Hematopoietic multipotent progenitor cell treated with erythropoietin and hydrocortisone succinate and interleukin-3 and kit ligand, for 17 days (in vitro differentiated cells): ENCODE measurements around the gene AP2A2.
"Not testable (repeated sequence)": the region's sequence is repeated elsewhere in the genome, so short reads cannot be mapped to it uniquely, and the experiment has no call there.

Source experiments
- DNase-seq: peaks from one replicate; pipeline ENCODE4 v3.0.0-alpha.2; 2015; ENCODE audit warnings: low spot score

The AP2A2 gene

GRCh38 chr11:954392-955153, 28.9 kb downstream of the AP2A2 start:
- DNase-seq: no peak

- no peak for DNase-seq
Observed at GRCh38 chr11:955154-956063, 29.7 kb downstream of the AP2A2 start.

GRCh38 chr11:957212-957920, 31.7 kb downstream of the AP2A2 start:
- no peak for DNase-seq

- DNase-seq: no peak
Observed at GRCh38 chr11:958101-958500, 32.4 kb downstream of the AP2A2 start.

- DNase-seq: no peak
Observed at GRCh38 chr11:959027-959426, 33.4 kb downstream of the AP2A2 start.

- no peak for DNase-seq
Observed at GRCh38 chr11:959608-960007, 33.9 kb downstream of the AP2A2 start.

- not testable (repeated sequence) for DNase-seq
Observed at GRCh38 chr11:961310-961920, 35.7 kb downstream of the AP2A2 start.

GRCh38 chr11:961921-962320, 36.3 kb downstream of the AP2A2 start:
- no peak for DNase-seq

GRCh38 chr11:962688-963087, 37.0 kb downstream of the AP2A2 start:
- DNase-seq: peak; percentile 53

- DNase-seq: no peak
Observed at GRCh38 chr11:963852-964251, 38.2 kb downstream of the AP2A2 start.

GRCh38 chr11:965206-965775, 39.6 kb downstream of the AP2A2 start:
- DNase-seq: no peak

GRCh38 chr11:967995-968751, 42.5 kb downstream of the AP2A2 start:
- no peak for DNase-seq

- DNase-seq: no peak
Observed at GRCh38 chr11:968822-969221, 43.2 kb downstream of the AP2A2 start.

- no peak for DNase-seq
Observed at GRCh38 chr11:969651-970205, 44.1 kb downstream of the AP2A2 start.

- DNase-seq: no peak
Observed at GRCh38 chr11:970319-970871, 44.7 kb downstream of the AP2A2 start.

- no peak for DNase-seq
Observed at GRCh38 chr11:971092-971690, 45.5 kb downstream of the AP2A2 start.

- no peak for DNase-seq
Observed at GRCh38 chr11:971731-972365, 46.2 kb downstream of the AP2A2 start.

- no peak for DNase-seq
Observed at GRCh38 chr11:972523-973211, 47.0 kb downstream of the AP2A2 start.

GRCh38 chr11:973237-973636, 47.6 kb downstream of the AP2A2 start:
- DNase-seq: no peak
